ENCODE measurements around the gene ZNF98. TPM values are rescaled to one million over a fixed set of nuclear protein-coding genes. Genes with fewer than 3 reads are reported as not detected.

The ZNF98 gene
- total RNA-seq = 0.55 TPM
- long read RNA-seq, partial matches to known transcripts = 0 of 1 reads
- long read RNA-seq, other reads (novel, unspliced or antisense) = 1 of 1 reads

DNA sequence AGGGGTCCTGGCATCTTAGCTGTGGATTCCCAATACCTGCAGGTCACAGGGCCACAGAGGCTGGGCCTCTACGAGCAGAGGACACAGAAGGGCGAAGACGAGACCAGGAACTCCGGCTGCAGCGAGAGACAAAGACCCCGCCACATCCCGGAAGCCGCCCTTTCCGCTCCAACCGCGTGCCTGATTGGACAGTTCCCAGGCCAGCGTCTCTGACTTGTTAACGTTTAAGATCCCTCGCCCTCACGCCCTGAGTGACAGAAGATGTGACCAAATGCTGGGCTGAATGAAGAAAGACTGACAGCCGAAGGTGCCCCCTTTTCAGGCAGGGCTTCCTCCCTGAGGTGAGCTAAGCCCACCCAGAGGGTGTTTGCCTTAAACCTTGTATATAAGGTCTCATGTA is at the start of gene ZNF98:
ZNF98 (minus strand) TSS at position 136 of the 400 bp plus-strand sequence; CDS start at position 14, 122 bp downstream.
- intact Hi-C loops (cut with micrococcal nuclease) = no loop called here
- peak; percentile 50 for ATAC-seq
- DNase-seq = peak; percentile 56

DNA sequence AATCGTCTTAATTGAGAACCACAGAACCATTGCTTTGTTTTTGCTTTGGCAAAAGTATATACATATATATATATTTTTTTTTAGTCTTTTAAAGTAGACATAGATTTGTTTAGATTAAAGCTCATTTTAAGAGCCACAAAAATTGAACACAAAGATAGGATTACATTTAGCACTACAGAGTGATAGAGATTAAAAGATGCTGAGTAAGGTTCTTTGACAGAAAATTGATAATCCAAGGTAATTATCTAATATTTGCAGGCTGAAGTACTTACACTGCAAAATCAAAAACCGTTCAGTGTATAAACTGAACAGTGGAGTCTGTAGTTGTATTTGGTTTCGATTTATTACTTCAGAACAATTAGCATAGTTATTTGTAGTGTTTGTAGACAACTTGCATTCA is 24.5 kb upstream of the ZNF98 start:
- DNase-seq (no peak), ATAC-seq (no peak)
- intact Hi-C loops (cut with micrococcal nuclease) = no loop called here

DNA sequence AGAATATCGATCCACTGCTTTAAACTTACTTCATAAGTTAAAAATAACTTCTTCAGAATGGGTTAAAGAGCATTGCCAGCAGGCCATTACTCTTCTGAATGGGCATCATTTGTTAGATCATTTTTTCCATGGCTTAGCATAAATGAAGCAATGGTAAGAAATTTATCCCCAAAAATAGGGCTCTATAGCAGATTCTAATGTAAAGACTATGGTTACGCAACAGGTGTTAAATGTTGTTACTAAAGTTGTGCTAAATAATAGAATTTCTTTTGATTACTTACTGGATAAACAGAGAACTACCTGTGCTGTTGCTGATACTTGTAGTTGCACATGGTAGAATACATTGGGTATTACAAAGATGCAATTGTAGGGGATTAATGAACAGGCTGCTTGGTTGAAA is 15.9 kb upstream of the ZNF98 start:
- DNase-seq (no peak), ATAC-seq (no peak)
- intact Hi-C loops (cut with micrococcal nuclease) = no loop called here

DNA sequence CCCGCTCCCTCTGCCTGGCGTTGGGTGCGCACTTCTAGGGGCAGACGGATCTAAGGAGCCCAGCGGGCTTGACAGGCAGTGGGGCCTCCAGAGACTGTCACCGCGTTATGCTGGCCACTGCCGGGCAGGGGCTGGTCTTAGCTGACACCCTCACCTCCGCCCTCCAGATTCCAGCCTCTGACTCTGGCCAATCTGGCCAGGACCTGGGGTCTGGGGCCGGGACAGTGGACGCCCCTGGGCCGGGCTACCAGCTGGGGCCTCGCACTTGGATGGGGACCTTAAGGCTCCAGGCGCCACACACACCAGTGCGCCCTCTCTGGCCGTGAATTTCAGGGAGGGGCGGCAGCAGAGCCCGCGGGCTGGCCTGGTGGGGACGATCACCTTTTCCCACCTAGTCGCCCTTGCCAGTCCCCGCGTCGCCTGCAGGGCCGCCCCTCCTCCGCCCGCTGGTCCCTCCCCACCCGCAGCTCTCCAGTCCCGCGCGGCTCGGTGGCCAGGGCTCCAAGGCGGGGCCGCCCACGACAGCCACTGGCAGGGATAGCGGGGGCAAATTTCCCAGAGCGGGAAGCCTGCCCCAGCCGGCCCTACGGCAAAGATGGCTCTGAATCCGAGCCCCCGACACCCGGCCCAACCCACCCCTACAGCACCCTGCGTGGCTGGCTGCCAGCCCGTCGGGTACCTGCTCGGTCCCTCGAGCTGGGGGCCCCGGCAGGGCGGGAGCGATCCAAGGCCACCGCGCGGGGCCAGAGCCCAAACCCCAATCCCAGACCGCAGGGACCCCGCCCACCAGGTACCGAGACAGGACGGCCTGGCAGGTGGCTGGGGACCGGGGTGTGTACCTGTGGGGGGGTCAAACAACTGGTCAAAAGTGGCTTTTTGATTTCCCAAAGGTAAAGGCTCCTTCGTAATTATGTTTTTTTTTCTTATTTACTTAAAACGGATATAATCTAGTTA is 6.1 kb upstream of the ZNF98 start:
- ATAC-seq (no peak), DNase-seq (no peak)
- intact Hi-C loops (cut with micrococcal nuclease) = no loop called here

GRCh38 chr19:22427547-22427946 is 5.4 kb upstream of the ZNF98 start:
- intact Hi-C loops (cut with micrococcal nuclease) = no loop called here
- no peak for ATAC-seq
- DNase-seq = no peak

DNA sequence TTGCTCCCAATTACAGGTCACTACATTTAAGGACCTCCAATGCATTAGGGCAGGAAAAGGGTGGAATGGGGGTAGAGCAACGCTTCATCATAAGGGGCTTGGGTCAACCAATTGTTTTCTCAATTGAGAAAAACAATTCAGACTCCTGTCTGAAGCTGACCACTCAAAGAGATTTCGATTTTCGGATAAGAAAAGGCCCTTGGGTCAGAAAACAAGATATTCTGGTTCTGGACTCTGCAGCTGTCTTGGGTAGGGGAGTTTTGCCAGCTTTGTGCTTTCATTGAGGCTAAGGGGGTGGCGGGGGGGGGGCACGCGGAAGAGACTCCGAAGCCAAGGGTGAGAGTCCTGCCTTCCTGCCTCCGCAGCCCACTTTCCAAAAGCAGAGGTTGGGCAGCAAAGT is 4.8 kb upstream of the ZNF98 start:
- DNase-seq (no peak), ATAC-seq (no peak)
- intact Hi-C loops (cut with micrococcal nuclease) = no loop called here

GRCh38 chr19:22421797-22422196 is 349 bp downstream of the ZNF98 start:
- ATAC-seq = no peak
- no peak for DNase-seq
- intact Hi-C loops (cut with micrococcal nuclease) = no loop called here

DNA sequence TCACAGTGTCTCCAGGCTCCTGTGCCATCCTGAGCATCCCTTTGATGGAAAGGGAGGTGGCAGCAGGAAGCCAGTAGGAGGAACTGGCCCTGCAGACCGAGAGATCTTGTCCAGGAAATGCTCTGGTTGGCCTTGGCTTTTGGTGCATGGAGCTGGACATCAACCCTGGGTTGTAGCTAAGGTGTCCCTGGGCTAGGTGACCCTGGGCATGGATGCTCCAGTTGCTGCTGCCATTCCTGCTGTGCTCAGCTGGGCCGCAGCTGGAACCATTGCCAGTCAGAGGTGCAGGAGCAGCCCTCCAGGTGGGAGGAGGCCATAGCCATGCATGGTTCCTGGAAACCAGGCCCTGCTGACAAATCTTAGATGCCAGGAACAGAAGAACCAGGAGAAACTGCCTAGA is 67.5 kb downstream of the ZNF98 start:
- DNase-seq = no peak
- ATAC-seq = no peak
- intact Hi-C loops (cut with micrococcal nuclease) = no loop called here

Other genes with a start within 250 kb of the ZNF98 start
- gene ZNF676, start 225.4 kb downstream of the ZNF98 start, total RNA-seq = 2.7 TPM
- not detected for gene ZNF729, start 135.9 kb downstream of the ZNF98 start, total RNA-seq
- gene ZNF492, start 212.0 kb upstream of the ZNF98 start, total RNA-seq = 0.12 TPM